Activated naive CD4-positive, alpha-beta T cell treated with anti-CD3 and anti-CD28 coated beads, Interleukin-2, amount 50 U/mL, for 24 hours (primary cell): ENCODE measurements around the gene RERE.

ENCODE experiments used
- H3K27ac Mint-ChIP-seq: one replicate; pipeline ENCODE4 v1.8.0; 2021; ENCODE audit warnings: mild to moderate bottlenecking, mixed read lengths
- H3K27me3 Mint-ChIP-seq: one replicate; pipeline ENCODE4 v1.8.0; 2021; ENCODE audit warnings: mixed read lengths
- H3K36me3 Mint-ChIP-seq: one replicate; pipeline ENCODE4 v1.8.0; 2021; ENCODE audit warnings: mixed read lengths
- H3K4me1 Mint-ChIP-seq: one replicate; pipeline ENCODE4 v1.8.0; 2021; ENCODE audit warnings: mixed read lengths
- H3K4me3 Mint-ChIP-seq: one replicate; pipeline ENCODE4 v1.8.0; 2021; ENCODE audit warnings: mild to moderate bottlenecking, mixed read lengths
- H3K9me3 Mint-ChIP-seq: one replicate; pipeline ENCODE4 v1.8.0; 2021; ENCODE audit warnings: mixed read lengths

Gene RERE

DNA sequence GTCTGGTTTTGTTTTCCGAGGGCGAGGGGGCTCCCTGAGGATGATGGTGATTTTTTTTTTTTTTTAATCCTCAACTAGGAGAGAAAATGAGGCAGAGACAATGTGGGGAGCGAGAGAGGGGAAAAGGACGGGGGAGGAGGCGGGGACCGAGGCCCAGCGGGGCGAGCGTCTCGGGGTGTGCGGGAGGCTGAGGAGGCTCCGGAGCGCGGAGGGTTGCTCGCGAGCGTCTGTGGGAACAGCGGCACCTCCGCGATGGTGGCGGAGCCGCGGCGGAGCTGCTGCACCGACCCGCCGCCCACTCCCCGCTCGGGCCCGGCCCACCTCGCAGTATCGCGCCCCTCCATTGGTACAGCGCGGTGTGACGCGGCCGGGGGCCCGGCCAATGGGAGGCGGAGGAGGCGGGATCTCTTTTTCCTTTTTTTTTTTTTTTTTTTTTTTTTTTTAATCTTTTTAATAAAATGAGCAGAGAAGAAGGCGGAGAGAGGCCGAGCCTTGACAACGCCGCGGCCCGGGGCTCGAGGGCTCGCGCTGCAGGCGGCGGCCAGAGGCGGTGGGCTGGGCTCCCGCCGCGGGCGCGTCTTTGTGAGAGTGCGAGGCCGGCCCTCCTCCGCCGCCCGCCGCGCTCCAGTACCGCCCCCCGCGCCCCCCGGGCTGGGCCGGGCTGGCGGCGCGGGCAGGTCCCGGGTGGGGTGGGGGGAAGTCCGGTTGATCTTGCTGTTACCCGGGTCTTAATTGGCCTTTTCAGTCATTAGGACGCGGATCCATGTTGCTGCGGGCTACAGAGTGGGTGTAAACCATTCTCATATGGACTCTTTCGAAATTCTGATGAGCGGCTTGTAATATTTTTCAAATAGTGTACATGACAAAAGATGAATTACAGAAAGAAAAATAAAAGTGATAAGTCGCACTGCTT, at the start of gene RERE:
Gene RERE, minus strand, starts transcription at position 229 of the 913 bp plus-strand sequence.
- H3K4me1 Mint-ChIP-seq, result peaks cover 47% of the 10 kb centered on the region

DNA sequence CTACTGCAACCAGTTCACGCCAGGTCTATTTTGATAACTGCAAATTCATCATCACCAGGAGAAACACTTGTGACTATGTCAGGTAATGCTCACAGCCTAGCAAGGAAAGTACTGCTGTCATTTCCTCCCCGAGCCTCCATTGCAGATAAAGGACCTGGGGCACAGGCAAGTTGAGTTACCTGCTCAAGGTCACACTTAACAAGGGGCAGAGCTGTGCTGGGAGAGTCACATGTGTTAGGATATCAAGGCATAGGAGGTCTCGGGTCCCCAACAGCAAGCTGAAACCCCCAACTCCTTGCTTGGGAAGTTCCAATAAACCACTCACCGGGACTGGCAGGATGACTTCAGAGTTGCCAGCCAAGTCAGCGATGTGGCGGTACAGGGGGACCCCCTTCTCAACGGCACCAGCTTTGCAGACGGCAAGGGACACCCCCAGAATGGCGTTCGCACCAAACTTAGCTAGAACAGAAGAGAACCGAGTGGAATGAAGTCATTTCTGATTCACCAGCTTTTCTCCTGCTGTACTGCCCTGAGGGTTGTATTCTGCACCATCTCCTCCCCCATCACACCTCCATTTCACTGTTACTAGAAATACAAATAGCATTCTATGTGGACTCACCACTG, 49.5 kb upstream of the RERE start:
- Mint-ChIP-seq H3K36me3 (peaks cover 27% of the 10 kb centered on the region), H3K27ac (peak overlapping the region; percentile 59), H3K4me3 (no peak overlapping the region), H3K4me1 (peaks cover 55% of the 10 kb centered on the region), H3K27me3 (no peaks in the 10 kb centered on the region), H3K9me3 (no peaks in the 10 kb centered on the region)

More for the DNA sequence above, at the start of gene RERE:
- Mint-ChIP-seq H3K27me3 (no peaks in the 10 kb centered on the region), H3K27ac (peak within 1 kb of the TSS; percentile 95), H3K4me3 (peak within 1 kb of the TSS; percentile 93), H3K9me3 (no peaks in the 10 kb centered on the region), H3K36me3 (no peaks in the 10 kb centered on the region)

DNA sequence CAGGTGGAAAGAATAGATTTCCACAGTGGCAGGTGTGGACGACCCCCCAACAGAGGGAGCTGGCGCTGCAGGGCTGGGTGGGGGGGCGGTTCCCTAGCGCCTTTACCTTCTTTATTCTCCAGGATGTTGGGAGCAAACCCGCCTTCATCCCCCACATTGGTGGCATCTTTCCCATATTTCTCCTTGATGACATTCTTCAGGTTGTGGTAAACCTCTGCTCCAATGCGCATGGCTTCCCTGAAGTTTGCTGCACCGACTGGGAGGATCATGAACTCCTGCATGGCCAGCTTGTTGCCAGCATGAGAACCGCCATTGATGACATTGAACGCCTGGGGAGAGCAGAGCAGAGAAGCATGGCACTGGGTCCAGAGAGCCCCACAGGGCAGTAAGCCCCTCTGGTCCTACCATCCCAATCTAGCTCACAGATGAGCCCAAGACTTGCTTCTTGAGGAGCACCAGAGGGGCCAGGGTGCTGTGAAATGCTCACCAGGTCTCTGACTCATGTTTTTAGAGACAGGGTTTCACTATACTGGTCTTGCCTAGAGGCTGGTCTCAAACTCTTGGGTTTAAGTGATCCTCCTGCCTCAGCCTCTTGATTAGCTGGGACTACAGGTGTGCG, 48.8 kb upstream of the RERE start:
- Mint-ChIP-seq H3K27ac (peak overlapping the region; percentile 82), H3K27me3 (no peaks in the 10 kb centered on the region), H3K4me1 (peaks cover 49% of the 10 kb centered on the region), H3K36me3 (peaks cover 25% of the 10 kb centered on the region), H3K9me3 (no peaks in the 10 kb centered on the region), H3K4me3 (no peak overlapping the region)

DNA sequence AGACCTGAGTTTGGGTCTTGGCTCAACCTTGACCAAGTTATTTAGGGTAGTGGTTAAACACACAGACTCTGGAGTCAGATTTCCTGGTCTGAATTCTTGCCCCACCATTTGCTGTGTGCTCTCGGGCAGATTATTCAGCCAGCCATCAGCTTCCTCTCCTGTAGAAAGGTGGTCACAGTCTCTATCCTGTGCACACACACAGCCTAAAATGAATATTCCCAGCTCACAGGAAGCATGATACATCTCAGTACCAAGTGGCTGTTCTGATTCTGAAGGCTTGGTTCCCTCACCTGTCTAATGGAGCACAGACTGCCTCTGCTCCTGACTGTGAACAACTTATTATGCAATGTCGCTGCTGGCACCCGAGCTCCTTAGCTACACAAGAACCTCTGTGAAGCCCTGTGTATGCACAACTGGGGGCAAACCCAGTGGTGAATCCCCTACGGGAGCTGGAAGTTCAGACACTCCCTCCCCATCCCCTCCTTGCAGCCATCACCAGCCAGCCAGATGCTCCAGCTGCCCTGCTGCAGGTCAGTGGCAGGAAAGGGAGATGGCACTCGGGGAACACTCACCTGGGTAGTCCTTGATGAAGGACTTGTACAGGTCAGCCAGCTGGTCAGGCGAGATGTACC, 47.4 kb upstream of the RERE start:
- peak overlapping the region; percentile 17 for H3K27ac Mint-ChIP-seq
- H3K9me3 Mint-ChIP-seq, result no peaks in the 10 kb centered on the region
- H3K27me3 Mint-ChIP-seq, result no peaks in the 10 kb centered on the region
- H3K4me3 Mint-ChIP-seq, result no peak overlapping the region
- H3K36me3 Mint-ChIP-seq, result peaks cover 23% of the 10 kb centered on the region
- H3K4me1 Mint-ChIP-seq, result peaks cover 36% of the 10 kb centered on the region

DNA sequence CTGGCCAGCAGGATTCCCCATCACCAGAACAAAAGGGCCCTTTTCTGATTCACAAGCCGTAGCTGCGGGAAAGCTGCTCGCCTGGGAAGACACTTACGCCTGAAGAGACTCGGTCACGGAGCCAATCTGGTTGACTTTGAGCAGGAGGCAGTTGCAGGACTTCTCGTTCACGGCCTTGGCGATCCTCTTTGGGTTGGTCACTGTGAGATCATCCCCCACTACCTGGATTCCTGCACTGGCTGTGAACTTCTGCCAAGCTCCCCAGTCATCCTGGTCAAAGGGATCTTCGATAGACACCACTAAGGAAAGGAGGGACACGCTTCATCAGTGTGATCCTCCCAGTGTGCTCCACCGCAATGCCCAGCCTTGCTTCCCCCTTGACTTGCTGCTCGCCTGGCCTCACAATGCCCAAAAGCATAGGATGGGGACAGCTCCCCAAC, 46.4 kb upstream of the RERE start:
- Mint-ChIP-seq H3K27me3 (no peaks in the 10 kb centered on the region), H3K27ac (no peak overlapping the region), H3K4me3 (no peak overlapping the region), H3K36me3 (peaks cover 23% of the 10 kb centered on the region), H3K9me3 (no peaks in the 10 kb centered on the region), H3K4me1 (peaks cover 32% of the 10 kb centered on the region)

DNA sequence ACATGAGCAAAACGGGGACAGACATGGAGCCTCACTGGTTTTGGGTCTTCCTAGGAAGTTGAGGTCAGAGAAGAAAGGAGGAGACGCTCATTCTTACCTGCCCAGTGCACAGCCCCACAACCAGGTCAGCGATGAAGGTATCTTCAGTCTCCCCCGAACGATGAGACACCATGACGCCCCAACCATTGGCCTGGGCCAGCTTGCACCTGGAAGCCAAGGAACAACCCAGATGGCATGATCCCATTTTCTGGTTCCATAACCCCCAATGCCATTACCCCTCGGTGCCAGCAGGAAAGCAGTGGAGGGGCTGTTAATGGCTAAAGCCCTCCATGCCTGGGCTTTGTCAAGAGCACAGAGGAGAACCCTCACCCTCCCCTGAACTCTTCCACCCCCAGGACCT, 45.7 kb upstream of the RERE start:
- no peaks in the 10 kb centered on the region for H3K9me3 Mint-ChIP-seq
- peak overlapping the region; percentile 55 for H3K27ac Mint-ChIP-seq
- H3K36me3 Mint-ChIP-seq, result peaks cover 23% of the 10 kb centered on the region
- H3K4me3 Mint-ChIP-seq, result no peak overlapping the region
- H3K27me3 Mint-ChIP-seq, result no peaks in the 10 kb centered on the region
- peaks cover 32% of the 10 kb centered on the region for H3K4me1 Mint-ChIP-seq

DNA sequence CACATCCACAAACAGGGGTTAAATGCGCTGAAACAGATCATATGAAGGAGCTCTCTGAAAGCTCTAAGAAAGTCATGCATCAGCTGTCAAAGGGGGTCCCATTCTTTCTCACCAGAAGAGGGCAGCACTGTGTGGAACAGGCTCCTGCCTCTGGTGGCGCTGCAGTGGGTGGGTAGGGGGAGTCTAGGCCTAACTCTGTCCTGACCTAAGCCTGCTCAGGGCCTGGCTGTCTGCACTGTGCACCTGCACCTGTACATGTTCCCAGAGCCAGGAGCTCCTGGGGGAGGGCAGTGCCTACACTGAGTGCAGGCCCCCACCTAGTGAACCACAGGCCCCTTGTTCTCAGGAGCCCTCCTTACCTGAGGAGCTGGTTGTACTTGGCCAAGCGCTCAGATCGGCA, 45.1 kb upstream of the RERE start:
- Mint-ChIP-seq H3K36me3 (peaks cover 21% of the 10 kb centered on the region), H3K27me3 (no peaks in the 10 kb centered on the region), H3K9me3 (no peaks in the 10 kb centered on the region), H3K4me1 (peaks cover 26% of the 10 kb centered on the region), H3K4me3 (peak overlapping the region; percentile 47), H3K27ac (no peak overlapping the region)

DNA sequence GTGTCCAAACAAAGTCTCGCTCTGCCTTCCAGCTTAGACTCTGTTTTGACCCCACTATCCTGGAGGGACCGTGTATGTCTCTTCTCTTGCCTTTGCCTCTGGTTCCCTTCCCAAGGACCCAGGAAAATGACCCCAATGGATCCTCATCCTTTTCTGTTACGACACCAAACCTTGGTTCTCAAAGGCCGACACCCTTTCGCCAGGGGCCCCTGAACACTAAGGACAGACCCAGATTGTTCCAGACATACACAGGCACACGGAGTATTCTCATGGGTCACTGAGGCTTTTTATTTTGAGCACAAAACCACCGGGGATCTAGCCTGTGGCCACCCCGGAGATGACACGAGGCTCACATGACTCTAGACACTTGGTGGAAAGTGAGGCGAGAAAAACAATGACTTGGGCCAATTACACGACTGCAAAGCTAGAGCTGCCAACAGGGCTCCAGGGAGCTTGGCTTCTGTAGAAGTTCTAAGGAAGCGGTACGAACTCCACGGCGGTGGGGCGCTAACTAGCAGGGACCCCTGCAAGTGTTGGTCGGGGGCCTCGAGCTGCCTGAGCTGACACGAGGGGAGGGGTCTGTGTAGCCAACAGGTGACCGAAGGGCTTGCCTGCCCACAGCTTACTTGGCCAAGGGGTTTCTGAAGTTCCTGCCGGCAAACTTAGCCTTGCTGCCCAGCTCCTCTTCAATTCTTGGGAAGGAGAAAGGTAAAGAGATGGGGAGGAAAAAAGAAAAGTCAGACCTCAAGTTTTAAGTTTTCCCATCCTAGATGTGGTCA, 43.5 kb upstream of the RERE start:
- Mint-ChIP-seq H3K36me3 (peaks cover 19% of the 10 kb centered on the region), H3K27me3 (no peaks in the 10 kb centered on the region), H3K27ac (peak overlapping the region; percentile 55), H3K4me1 (peaks cover 15% of the 10 kb centered on the region), H3K9me3 (no peaks in the 10 kb centered on the region), H3K4me3 (peak overlapping the region; percentile 39)

DNA sequence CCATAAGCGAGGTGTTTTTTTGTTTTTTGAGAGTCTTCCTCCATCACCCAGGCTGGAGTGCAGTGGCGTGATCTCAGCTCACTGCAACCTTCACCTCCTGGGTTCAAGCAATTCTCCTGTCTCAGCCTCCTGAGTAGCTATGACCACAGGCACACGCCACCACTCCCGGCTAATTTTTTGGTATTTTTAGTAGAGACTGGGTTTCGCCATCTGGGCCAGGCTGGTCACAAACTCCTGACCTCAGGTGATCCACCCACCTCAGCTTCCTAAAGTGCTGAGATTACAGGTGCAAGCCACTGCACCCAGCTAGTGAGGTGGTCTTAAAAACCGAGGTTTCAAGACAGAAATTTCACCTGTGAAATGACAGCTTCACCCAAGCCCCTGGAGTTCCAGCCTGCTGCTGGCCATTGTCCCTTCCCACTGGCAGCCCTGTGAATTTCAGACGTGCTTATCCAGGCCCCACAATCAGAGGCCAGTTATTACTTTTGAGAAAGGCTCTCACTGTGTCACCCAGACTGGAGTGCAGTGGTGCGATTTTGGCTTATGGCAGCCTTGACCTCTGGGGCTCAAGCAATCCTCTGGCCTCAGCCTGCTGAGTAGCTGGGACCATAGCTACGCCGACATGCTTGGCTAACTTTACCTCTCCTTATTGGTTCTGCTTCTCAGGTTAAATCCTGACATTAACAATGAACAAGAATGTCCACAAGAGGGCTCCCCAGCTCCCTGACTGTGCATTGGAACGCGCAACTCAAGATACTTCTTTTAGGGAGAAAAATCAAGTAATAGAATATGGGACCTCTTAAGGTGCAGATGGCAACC, 41.7 kb upstream of the RERE start:
- Mint-ChIP-seq H3K4me3 (no peak overlapping the region), H3K9me3 (no peaks in the 10 kb centered on the region), H3K27me3 (no peaks in the 10 kb centered on the region), H3K4me1 (peaks cover 15% of the 10 kb centered on the region), H3K27ac (peak overlapping the region; percentile 76), H3K36me3 (peaks cover 19% of the 10 kb centered on the region)

DNA sequence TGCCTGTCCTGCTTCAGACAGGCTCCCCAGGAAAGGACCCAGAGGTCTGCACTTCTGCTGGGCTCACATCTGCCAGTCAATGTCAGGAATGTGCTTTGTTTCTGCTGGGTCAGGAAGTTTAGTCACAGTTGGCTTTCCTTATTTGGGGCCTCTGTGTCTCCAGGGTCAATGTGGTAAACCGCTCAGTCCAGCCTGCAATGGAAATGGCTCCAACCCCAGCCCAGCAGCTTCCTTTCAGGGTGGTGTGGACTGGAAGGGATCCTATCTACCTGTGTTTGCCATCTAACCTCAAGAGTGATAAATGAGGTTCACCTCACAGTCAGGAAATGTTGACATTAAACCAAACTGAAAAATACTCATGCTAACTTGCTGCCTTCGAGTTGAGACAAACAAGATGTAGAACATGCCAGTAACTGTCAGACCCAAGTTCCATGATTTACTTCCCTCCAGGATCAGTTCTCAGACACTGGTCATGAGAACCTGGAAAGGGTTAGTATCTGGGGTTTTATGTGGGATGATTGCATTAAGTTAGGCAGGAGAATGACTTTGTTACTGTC, 40.8 kb upstream of the RERE start:
- no peaks in the 10 kb centered on the region for H3K9me3 Mint-ChIP-seq
- peaks cover 11% of the 10 kb centered on the region for H3K4me1 Mint-ChIP-seq
- H3K36me3 Mint-ChIP-seq, result peaks cover 19% of the 10 kb centered on the region
- peak overlapping the region; percentile 76 for H3K27ac Mint-ChIP-seq
- no peaks in the 10 kb centered on the region for H3K27me3 Mint-ChIP-seq
- no peak overlapping the region for H3K4me3 Mint-ChIP-seq

DNA sequence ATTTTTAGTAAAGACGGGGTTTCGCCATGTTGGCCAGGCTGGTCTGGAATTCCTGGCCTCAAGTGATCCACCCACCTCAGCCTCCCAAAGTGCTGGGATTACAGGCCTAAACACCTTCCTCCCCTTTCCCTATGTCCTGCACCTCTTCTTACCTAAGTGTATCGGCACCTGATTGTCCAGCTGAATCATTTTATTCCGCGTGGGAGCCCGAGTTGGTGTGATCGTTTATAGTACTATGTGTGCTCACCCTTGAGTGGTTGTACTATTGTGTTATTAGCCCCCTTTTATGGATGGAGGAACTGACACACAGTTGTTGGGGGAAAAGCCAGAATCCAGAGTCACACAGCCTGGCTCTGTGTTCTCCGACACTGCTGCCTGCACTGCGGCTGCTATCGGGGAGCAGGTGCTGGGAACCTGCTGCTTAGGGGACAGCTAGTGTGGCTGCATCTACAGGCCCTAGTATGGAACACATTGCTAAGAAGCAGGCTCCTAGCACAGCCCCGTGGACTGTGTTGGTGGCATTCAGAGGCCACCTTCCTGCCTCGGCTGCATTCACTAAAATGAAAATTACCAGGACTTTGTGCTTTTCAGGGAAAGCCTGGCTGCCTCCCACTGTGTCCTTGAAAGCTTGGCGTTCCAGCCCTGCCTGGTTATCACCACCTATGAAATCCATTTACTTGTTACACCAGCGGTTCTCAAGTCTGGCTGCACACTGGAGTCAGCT, 39.4 kb upstream of the RERE start:
- peaks cover 4% of the 10 kb centered on the region for H3K4me1 Mint-ChIP-seq
- peaks cover 13% of the 10 kb centered on the region for H3K36me3 Mint-ChIP-seq
- H3K27me3 Mint-ChIP-seq, result no peaks in the 10 kb centered on the region
- no peak overlapping the region for H3K27ac Mint-ChIP-seq
- H3K4me3 Mint-ChIP-seq, result peak overlapping the region; percentile 23
- H3K9me3 Mint-ChIP-seq, result no peaks in the 10 kb centered on the region

DNA sequence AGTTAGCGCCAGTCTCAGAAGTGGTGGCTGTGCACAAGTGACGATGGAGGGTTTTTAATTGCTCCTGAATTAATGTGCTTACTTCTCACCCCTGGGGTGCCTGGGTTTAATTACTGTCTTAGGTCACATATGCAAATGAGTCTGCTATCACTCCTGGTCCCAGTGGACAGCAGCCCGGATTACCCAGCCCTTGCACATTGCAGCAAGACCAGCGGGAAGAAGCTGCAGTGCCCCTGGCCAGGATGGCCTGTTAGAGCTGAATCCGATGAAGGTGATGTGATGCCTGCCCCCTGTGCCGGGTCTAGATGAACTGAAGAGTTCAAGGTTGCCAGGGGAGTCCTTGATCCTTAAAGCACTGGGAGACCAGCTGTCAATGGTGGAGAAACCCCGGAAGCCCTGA, 36.8 kb upstream of the RERE start:
- no peaks in the 10 kb centered on the region for H3K9me3 Mint-ChIP-seq
- H3K27me3 Mint-ChIP-seq, result no peaks in the 10 kb centered on the region
- H3K4me1 Mint-ChIP-seq, result peaks cover 2% of the 10 kb centered on the region
- no peak overlapping the region for H3K27ac Mint-ChIP-seq
- H3K36me3 Mint-ChIP-seq, result peaks cover 4% of the 10 kb centered on the region
- H3K4me3 Mint-ChIP-seq, result no peak overlapping the region

DNA sequence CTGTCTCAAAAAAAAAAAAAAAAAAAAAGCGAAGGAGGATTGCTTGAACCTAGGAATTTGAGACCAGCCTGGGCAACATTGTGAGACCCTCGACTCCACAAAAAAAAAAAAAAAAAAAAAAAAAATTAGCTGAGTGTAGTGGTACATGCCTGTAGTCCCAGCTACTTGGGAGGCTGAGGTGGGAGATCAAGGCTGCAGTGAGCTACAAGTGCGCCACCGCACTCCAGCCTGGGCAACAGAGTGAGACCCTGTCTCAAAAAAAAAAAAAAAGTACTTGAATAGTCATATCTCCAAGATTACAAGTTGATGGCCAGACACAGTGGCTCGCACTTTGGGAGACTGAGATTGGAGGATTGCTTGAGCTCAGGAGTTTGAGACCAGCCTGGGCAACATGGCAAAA, 33.6 kb upstream of the RERE start:
- Mint-ChIP-seq H3K4me3 (no peak overlapping the region), H3K4me1 (peaks cover 6% of the 10 kb centered on the region), H3K9me3 (no peaks in the 10 kb centered on the region), H3K27ac (no peak overlapping the region), H3K36me3 (no peaks in the 10 kb centered on the region), H3K27me3 (no peaks in the 10 kb centered on the region)
